Astrocyte (in vitro differentiated cells and primary cell): ENCODE results near the gene C16orf86. TPM values are rescaled to one million over a fixed set of nuclear protein-coding genes. Genes with fewer than 3 reads are reported as not detected.
A peak's percentile ranks its signal among the peaks of the same experiment; 100 is the strongest.

Source experiments
- DNase-seq: peaks from one replicate; pipeline ENCODE4 v3.0.0-alpha.2; 2010; ENCODE audit warnings: low read depth
- FAIRE-seq: peaks from 2 replicates; lab custom pipeline; 2011; peaks lifted over from hg19 to GRCh38; lab: Jason Lieb, UNC
- H2AFZ ChIP-seq: 2 replicates; pipeline ENCODE4 v1.6.0; 2012; ENCODE audit warnings: low read depth, low read length, inconsistent platforms
- H3K27ac ChIP-seq: 2 replicates; pipeline ENCODE4 v1.5.1; 2011; ENCODE audit warnings: low read depth, low read length, inconsistent platforms
- H3K27me3 ChIP-seq: 2 replicates; pipeline ENCODE4 v1.6.0; 2011; ENCODE audit warnings: low read length, inconsistent platforms; ENCODE audit not compliant: insufficient read depth
- H3K36me3 ChIP-seq: 2 replicates; pipeline ENCODE4 v1.5.1; 2011; ENCODE audit warnings: low read length, inconsistent platforms; ENCODE audit not compliant: insufficient read depth
- H3K4me1 ChIP-seq: 2 replicates; pipeline ENCODE4 v1.5.1; 2011; ENCODE audit warnings: low read length, inconsistent platforms; ENCODE audit not compliant: insufficient read depth
- H3K4me2 ChIP-seq: 2 replicates; pipeline ENCODE4 v1.6.0; 2012; ENCODE audit warnings: low read length, inconsistent platforms
- H3K4me3 ChIP-seq: 2 replicates; pipeline ENCODE4 v1.5.1; 2011; ENCODE audit warnings: low read depth, mild to moderate bottlenecking, low read length, inconsistent platforms; ENCODE audit not compliant: insufficient read depth
- H3K79me2 ChIP-seq: 2 replicates; pipeline ENCODE4 v1.6.0; 2012; ENCODE audit warnings: mild to moderate bottlenecking, low read length, inconsistent platforms; ENCODE audit not compliant: insufficient read depth
- H3K9ac ChIP-seq: 2 replicates; pipeline ENCODE4 v1.6.0; 2012; ENCODE audit warnings: mild to moderate bottlenecking, low read length, inconsistent platforms
- H3K9me3 ChIP-seq: 2 replicates; pipeline ENCODE4 v1.5.1; 2012; ENCODE audit warnings: low read depth, mild to moderate bottlenecking, low read length, inconsistent platforms; ENCODE audit not compliant: insufficient read depth
- H4K20me1 ChIP-seq: 2 replicates; pipeline ENCODE4 v1.6.0; 2012; ENCODE audit warnings: low read length, inconsistent platforms; ENCODE audit not compliant: insufficient read depth
- H3K27ac Mint-ChIP-seq: one replicate; pipeline ENCODE4 v1.8.0; 2021; ENCODE audit warnings: mild to moderate bottlenecking, mixed read lengths; ENCODE audit not compliant: unreplicated experiment
- H3K27me3 Mint-ChIP-seq: one replicate; pipeline ENCODE4 v1.8.0; 2021; ENCODE audit warnings: low read depth, mixed read lengths; ENCODE audit not compliant: unreplicated experiment
- H3K36me3 Mint-ChIP-seq: one replicate; pipeline ENCODE4 v1.8.0; 2021; ENCODE audit warnings: low read depth, mixed read lengths; ENCODE audit not compliant: unreplicated experiment
- H3K4me1 Mint-ChIP-seq: one replicate; pipeline ENCODE4 v1.8.0; 2021; ENCODE audit warnings: low read depth, mixed read lengths; ENCODE audit not compliant: unreplicated experiment
- H3K4me3 Mint-ChIP-seq: one replicate; pipeline ENCODE4 v1.8.0; 2021; ENCODE audit warnings: mild to moderate bottlenecking, moderate library complexity, mixed read lengths; ENCODE audit not compliant: unreplicated experiment
- H3K9me3 Mint-ChIP-seq: one replicate; pipeline ENCODE4 v1.8.0; 2021; ENCODE audit warnings: mild to moderate bottlenecking, mixed read lengths; ENCODE audit not compliant: unreplicated experiment
- CTCF ChIP-seq: IDR thresholded peaks from 2 replicates; pipeline ENCODE4 v1.5.1; 2011; ENCODE audit warnings: low read depth, mild to moderate bottlenecking, inconsistent platforms, low read length, moderate library complexity; ENCODE audit not compliant: insufficient read depth
- EZH2 ChIP-seq: IDR thresholded peaks from 2 replicates; pipeline ENCODE4 v1.6.1; 2012; ENCODE audit warnings: mild to moderate bottlenecking, low read length, inconsistent platforms; ENCODE audit not compliant: insufficient read depth
- total RNA-seq: library from RNA; stranded (reverse); gene quantifications from 2 replicates; pipeline ENCODE4 v1.2.1, GENCODE V29; 2021

The C16orf86 gene
- total RNA-seq, 1 donor from 2014 or later, result 0.32 TPM

DNA sequence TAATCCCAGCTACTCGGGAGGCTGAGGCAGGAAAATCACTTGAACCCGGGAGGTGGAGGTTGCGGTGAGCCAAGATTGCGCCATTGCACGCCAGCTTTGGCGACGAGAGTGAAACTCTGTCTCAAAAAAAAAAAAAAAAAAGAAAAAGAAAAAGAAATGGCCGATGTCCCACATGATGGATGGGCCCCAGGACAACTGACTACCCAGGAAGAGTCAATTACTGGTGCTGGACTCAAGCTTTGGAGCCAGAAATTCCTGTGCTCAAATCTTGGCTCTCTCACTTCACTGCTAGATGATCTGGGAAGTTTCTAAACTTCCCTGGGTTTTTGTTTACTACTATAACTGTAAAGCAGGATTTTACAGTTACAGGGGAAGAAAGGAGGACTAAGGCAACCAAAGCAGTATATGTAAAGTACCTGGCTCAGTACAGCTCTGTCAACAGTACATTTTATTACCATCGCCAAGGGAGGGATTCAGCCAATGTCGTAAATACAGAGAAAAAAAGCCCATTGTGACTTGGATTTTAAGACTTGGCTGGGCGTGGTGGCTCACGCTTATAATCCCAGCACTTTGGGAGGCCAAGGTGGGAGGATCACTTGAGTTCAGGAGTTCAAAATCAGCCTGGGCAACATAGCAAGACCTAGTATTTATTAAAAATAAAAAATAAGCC lies 11.9 kb downstream of the C16orf86 start:
- Mint-ChIP-seq H3K4me1 (no peaks in the 10 kb centered on the region), H3K9me3 (no peaks in the 10 kb centered on the region), H3K27ac (no peak overlapping the region), H3K36me3 (peaks cover 19% of the 10 kb centered on the region), H3K27me3 (no peaks in the 10 kb centered on the region), H3K4me3 (no peak overlapping the region)
- DNase-seq, result no peak
- H3K9me3 ChIP-seq, result no peaks in the 10 kb centered on the region
- no peak overlapping the region for H3K9ac ChIP-seq
- no peak overlapping the region for H3K27ac ChIP-seq
- peaks cover 1% of the 10 kb centered on the region for H3K4me1 ChIP-seq
- H3K79me2 ChIP-seq, result no peaks in the 10 kb centered on the region
- H2AFZ ChIP-seq, result no peak overlapping the region
- TF ChIP-seq EZH2 (no peak), CTCF (no peak)
- no peak overlapping the region for H3K4me3 ChIP-seq
- no peaks in the 10 kb centered on the region for H3K27me3 ChIP-seq
- peaks cover 2% of the 10 kb centered on the region for H3K36me3 ChIP-seq
- FAIRE-seq, result no peak
- H3K4me2 ChIP-seq, result no peak overlapping the region
- H4K20me1 ChIP-seq, result peaks cover 8% of the 10 kb centered on the region

- Histone ChIP-seq H4K20me1 (peaks cover 8% of the 10 kb centered on the region), H3K9me3 (no peaks in the 10 kb centered on the region), H3K36me3 (peaks cover 7% of the 10 kb centered on the region), H3K4me3 (no peak overlapping the region), H3K9ac (no peak overlapping the region), H3K79me2 (no peaks in the 10 kb centered on the region), H2AFZ (no peak overlapping the region), H3K4me1 (no peaks in the 10 kb centered on the region), H3K4me2 (no peak overlapping the region), H3K27ac (no peak overlapping the region), H3K27me3 (no peaks in the 10 kb centered on the region)
- no peaks in the 10 kb centered on the region for H3K9me3 Mint-ChIP-seq
- H3K27me3 Mint-ChIP-seq, result no peaks in the 10 kb centered on the region
- peak overlapping the region; percentile 69 for H3K27ac Mint-ChIP-seq
- DNase-seq, result no peak
- H3K4me3 Mint-ChIP-seq, result no peak overlapping the region
- no peaks in the 10 kb centered on the region for H3K4me1 Mint-ChIP-seq
- FAIRE-seq, result no peak
- TF ChIP-seq EZH2, result no peak
- H3K36me3 Mint-ChIP-seq, result peaks cover 23% of the 10 kb centered on the region
Measured at GRCh38 chr16:67679935-67680897, 13.6 kb downstream of the C16orf86 start.

DNA sequence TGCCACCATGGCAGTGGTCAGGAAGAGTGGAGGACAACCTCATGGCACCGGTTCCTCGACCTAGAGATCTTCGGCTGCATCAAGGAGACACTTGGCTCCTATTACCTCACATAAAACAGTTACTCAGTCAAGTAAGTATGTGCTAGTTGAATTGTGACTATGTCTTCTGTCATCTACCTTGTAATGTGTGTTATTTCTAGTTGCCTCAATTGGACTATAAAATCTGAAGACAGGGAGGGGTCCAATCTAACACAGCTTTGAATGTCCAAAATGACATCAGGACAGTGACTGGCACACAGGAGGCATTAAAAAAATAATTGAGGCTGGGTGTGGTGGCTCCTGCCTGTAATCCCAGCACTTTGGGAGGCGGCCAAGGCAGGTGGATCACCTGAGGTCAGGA lies 17.2 kb downstream of the C16orf86 start:
- no peak overlapping the region for H3K4me2 ChIP-seq
- Mint-ChIP-seq H3K27me3 (no peaks in the 10 kb centered on the region), H3K27ac (no peak overlapping the region), H3K4me3 (no peak overlapping the region), H3K4me1 (no peaks in the 10 kb centered on the region), H3K9me3 (no peaks in the 10 kb centered on the region), H3K36me3 (peaks cover 23% of the 10 kb centered on the region)
- H3K27ac ChIP-seq, result no peak overlapping the region
- H3K9me3 ChIP-seq, result no peaks in the 10 kb centered on the region
- H3K79me2 ChIP-seq, result no peaks in the 10 kb centered on the region
- no peak for FAIRE-seq
- H3K27me3 ChIP-seq, result no peaks in the 10 kb centered on the region
- H3K4me3 ChIP-seq, result no peak overlapping the region
- H3K36me3 ChIP-seq, result peaks cover 7% of the 10 kb centered on the region
- H2AFZ ChIP-seq, result no peak overlapping the region
- peaks cover 11% of the 10 kb centered on the region for H4K20me1 ChIP-seq
- H3K9ac ChIP-seq, result no peak overlapping the region
- no peak for DNase-seq
- TF ChIP-seq EZH2 (no peak), CTCF (no peak)
- no peaks in the 10 kb centered on the region for H3K4me1 ChIP-seq
